Putamen (tissue), 1 donor: ENCODE results near the gene EVL.
"Not testable (repeated sequence)": the region's sequence is repeated elsewhere in the genome, so short reads cannot be mapped to it uniquely, and the experiment has no call there.

Experiments
- DNase-seq: peaks from one replicate; pipeline ENCODE4 v3.0.0-alpha.2; 2016; ENCODE audit warnings: low spot score

The EVL gene, protein sequence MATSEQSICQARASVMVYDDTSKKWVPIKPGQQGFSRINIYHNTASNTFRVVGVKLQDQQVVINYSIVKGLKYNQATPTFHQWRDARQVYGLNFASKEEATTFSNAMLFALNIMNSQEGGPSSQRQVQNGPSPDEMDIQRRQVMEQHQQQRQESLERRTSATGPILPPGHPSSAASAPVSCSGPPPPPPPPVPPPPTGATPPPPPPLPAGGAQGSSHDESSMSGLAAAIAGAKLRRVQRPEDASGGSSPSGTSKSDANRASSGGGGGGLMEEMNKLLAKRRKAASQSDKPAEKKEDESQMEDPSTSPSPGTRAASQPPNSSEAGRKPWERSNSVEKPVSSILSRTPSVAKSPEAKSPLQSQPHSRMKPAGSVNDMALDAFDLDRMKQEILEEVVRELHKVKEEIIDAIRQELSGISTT

GRCh38 chr14:100065111-100065871 is at the start of gene EVL:
Gene EVL, plus strand, starts transcription at chr14:100065422. Its CDS starts 79 bp downstream, at chr14:100065501.
- no peak for DNase-seq

GRCh38 chr14:100017553-100017952 is 47.7 kb upstream of the EVL start:
- no peak for DNase-seq

DNA sequence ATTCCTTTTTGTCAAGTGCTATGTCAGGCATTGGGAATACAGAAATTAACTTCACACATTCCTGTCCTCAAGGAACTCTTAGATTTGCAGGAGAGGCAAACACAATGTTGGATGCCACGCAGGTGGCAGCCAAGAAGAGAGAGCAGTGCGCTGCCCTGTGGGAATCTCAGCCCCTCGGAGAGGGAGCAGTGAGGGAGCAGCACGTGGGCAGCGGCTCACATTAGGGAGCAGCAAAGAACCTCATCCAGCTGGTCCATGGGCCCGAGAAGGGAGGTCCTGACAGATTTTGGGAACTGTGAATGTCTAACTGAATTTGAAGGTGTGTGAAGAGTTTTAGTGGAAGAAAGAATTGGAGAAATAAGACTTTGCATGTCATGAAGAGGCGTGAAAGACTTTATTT is 47.2 kb upstream of the EVL start:
- DNase-seq, result no peak

DNA sequence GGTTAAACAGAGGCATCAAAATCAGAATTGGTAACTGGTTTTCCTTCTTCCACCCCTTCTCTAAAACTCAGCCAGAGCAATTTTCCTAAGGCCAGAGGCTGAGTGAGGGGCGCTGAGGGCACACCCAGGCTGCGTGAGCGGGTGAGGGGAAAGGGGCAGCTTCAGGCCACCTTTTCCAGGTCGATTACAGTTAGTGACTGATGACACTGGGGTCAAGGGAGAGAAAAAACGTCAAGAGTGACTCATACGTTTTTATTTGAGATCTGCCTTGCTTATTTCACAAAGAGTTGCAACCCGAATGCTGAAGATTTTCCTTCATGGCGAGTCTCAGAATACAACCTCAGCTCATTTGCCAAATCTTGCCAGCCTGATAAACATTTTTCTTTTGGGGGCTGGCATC is 46.7 kb upstream of the EVL start:
- DNase-seq, result no peak

DNA sequence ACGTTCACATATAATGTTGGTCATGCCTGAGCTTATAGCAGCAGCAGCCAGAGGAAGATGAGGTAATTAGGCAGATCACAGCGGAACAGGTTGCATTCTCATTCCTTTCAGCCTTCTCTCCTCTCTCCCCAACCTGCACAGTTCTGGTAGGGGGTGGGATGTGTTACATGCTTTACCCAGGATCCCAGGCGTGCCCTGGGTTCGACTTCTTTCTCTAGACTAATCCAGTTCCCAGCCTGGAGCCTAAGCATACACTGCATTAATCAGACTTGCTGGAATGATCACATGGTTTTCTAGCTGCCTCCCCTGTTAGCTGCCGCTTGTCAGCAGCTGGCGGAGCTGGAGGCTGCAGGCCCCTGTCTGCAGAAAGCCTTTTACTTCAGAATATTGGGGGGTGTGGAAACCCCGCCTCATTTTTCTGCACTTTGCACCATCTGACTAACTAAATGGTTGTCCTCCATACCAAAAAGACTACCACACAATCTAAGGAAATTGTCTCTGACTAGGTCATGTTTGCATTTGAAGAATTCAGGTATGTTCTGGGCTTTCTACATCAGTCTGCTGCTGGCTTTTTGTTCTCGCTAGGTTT is 46.0 kb upstream of the EVL start:
- peak; percentile 75 for DNase-seq

DNA sequence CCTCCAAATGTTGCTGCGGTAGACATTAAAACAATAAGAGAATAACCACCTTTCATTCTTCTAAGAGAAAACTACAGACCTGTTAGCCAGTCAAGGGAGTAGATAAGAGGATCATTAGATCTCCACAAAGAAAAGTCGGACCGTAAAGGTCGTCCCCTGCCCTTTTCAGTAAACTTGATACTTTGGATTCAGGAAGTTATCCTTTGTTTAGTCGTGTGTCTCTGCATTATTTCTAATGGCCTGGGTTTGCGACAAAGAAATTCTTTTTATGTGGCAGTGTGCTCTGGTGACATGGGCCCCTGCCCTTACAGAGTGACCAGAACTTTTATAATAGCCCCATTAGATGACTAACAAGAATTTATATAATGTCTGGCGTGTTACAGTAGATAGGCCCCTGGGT is 44.6 kb upstream of the EVL start:
- DNase-seq, result no peak

DNA sequence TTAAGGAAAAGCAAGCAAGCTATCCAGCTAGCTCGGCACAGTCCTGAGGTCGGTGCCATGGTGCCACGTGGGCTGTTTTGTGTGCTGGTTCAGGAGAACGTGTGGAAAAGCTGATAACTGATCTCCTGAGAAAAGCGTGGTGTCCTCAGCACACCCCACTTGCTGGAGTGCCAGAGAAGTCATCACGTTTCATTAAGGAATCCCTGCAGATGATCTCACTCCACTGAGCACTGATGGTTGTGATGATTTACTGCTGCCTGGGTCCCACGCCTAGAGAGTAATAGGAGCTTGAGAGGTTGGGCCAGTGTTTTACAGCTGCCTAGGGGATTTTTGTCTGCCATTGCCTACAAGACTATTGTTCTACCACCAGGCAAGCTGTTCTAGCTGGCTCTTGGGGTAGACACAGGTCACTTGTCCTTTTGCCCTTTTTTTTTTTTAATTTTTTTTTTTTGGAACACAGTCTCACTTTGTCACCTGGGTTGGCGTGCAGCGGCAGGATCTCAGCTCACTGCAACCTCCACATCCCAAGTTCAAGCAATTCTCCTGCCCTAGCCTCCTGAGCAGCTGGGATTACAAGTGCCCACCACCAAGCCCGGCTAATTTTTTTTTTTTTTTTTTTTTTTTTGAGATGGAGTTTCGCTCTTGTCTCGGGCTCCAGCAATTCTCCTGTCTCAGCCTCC is 42.3 kb upstream of the EVL start:
- DNase-seq, result no peak

DNA sequence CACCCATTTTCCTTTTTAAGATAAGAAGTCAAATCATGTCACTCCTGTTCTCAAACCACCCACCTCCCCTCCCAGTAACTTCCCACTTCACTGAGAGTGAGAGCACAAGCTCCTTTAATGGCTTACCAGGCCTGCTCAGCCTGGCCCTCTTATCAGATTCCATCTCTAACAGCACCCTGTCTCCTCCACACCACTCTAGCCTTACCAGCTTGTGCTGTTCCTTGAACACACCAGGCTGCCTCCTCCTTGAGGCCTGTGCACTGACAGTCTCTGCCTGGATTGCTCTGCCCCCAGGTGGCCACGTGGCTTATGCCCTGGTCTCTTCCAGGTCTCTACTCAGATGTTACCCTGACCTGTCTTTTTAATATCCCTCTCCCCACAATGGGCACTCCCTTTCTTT is 40.1 kb upstream of the EVL start:
- DNase-seq, result peak; percentile 45

GRCh38 chr14:100027771-100028490 is 37.3 kb upstream of the EVL start:
- DNase-seq, result no peak

DNA sequence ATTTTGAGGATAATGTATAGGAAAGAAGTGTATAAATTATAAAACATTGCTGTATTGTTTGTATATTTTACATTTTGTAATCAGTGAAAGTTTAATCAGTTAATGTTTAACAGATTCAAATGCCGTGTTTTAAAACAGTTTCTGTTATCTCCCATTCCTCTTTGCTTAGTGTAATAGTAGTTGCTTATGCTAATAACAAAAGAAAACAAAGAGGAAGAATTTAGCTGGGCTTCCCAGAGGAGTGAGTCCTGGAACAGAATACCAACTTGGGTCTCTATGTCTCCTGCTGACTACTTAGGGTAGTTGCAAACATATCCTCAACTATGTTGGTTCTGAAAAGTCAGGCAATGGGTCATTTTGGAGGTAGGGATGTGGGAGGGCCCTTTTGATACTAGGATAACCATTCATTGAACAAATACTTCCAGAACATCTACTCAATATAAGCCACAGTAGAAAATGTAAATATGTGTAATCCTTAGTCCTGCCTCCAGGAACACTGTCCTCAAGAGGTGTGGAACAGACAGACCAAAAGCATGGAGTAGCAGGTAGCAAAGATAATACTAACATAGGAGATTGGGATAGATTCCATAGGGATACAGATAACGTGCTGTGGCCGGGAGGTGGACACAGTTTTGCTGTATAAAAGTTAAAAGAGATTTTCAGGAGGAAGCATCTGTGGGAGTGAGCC is 36.1 kb upstream of the EVL start:
- DNase-seq, result no peak

GRCh38 chr14:100030006-100030405 is 35.2 kb upstream of the EVL start:
- not testable (repeated sequence) for DNase-seq

- no peak for DNase-seq
These were observed 34.6 kb upstream of the EVL start for GRCh38 chr14:100030452-100031153.

- no peak for DNase-seq
These were observed 33.5 kb upstream of the EVL start for GRCh38 chr14:100031506-100032281.

GRCh38 chr14:100032738-100033137 is 32.5 kb upstream of the EVL start:
- no peak for DNase-seq

- DNase-seq, result no peak
These were observed 31.7 kb upstream of the EVL start for GRCh38 chr14:100033347-100034075.

DNA sequence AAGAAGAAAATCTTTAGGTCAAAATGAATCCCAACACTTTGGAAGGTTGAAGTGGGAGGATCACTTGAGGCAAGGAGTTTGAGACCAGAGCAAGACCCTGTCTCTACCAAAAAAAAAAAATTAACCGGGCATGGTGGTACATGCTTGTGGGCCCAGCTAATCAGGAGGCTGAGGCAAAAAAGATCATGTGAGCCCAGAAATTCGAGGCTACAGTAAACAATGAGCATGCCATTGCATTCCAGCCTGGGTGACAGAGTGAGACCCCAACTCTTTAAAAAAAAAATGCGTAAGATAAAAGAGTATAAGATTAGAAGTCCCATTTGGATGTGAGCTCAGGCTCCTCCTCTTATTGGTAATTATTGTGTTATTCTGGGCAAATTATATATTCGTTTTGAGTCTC is 30.8 kb upstream of the EVL start:
- no peak for DNase-seq

- no peak for DNase-seq
These were observed 30.2 kb upstream of the EVL start for GRCh38 chr14:100034961-100035500.

DNA sequence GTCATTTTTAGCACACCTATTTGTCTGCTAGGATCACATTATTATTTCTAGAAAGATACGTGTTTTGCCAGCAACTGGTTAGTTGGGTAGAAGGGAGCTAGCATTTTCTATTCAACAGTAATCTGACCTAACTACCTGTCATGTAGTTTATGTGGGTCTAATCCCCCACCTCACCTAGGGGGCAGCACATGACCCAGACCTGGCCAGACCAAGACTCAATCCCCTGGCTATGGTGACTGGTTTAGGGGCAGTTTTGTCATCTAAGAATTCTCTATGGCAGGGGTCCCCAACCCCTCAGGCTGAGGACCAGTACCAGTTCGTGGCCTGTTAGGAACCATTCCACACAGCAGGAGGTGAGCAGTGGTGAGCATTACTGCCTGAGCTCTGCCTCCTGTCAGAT is 29.5 kb upstream of the EVL start:
- DNase-seq, result no peak

DNA sequence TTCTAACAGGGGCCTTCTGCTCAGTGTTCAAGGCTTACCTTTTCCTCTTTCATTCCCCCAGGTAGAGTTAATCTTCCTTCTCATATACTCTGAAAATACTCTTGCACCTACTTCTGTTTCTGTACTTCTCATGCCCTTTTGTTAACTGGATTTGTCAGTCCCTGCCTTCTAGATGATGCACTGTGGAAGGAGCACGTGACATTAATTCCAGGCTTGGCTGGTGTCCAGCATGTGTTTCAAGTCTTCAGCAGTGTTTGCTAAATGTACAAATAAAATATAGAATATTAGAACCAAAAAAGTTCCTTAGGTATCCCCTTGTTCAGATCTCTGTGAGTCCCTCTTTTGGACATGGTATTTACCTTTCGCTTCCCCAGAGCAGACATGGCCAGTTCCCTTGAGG is 27.9 kb upstream of the EVL start:
- DNase-seq, result no peak
